Lower lobe of right lung (tissue), 2 donors: ENCODE data around the gene SYTL2. TPM values are rescaled to one million over a fixed set of nuclear protein-coding genes. Genes with fewer than 3 reads are reported as not detected.
"Not testable (repeated sequence)": the region's sequence is repeated elsewhere in the genome, so short reads cannot be mapped to it uniquely, and the experiment has no call there.

ENCODE experiments used
- ATAC-seq, 2 donors: fragments of 200-7000 bp; cut with Tn5 transposase; one replicate each; pipeline ENCODE4 v1.9.1; 2020 to 2022; ENCODE audit warnings: mild to moderate bottlenecking in 2 of 2, moderate library complexity in 2 of 2
- DNase-seq: peaks from one replicate; pipeline ENCODE4 v3.0.0-alpha.2; 2020
- H3K27ac ChIP-seq: fragments of 200-600 bp; one replicate; pipeline ENCODE4 v1.8.0; 2022
- H3K27me3 ChIP-seq: fragments of 200-600 bp; one replicate; pipeline ENCODE4 v1.8.0; 2022; ENCODE audit warnings: low read depth
- H3K36me3 ChIP-seq: fragments of 200-600 bp; one replicate; pipeline ENCODE4 v1.8.0; 2022; ENCODE audit warnings: mild to moderate bottlenecking
- H3K4me1 ChIP-seq: fragments of 200-600 bp; one replicate; pipeline ENCODE4 v1.8.0; 2022
- H3K4me3 ChIP-seq: fragments of 200-600 bp; one replicate; pipeline ENCODE4 v1.8.0; 2022; ENCODE audit warnings: mild to moderate bottlenecking
- H3K9me3 ChIP-seq: fragments of 200-600 bp; one replicate; pipeline ENCODE4 v1.8.0; 2022
- CTCF ChIP-seq: fragments of 200-600 bp; IDR thresholded peaks from one replicate; pipeline ENCODE4 v1.8.0; 2022; ENCODE audit warnings: antibody characterized with exemption, mild to moderate bottlenecking
- intact Hi-C: fragments of 100-400 bp; cut with DNase I; formaldehyde crosslinking; loops from one replicate; pipeline ENCODE4 v1.11.0; 2022
- total RNA-seq: library from RNA; stranded (reverse); fragmentation: NEBNext Ultra II Directional; extraction: Animal tissue kit (Norgen Biotek cat#: 25700); gene quantifications from one replicate; pipeline ENCODE4 v1.2.1, GENCODE V29; 2021
- donor health status: DM: no; HTN: yes; CAD: no; lungs with severe emphysema.

Gene SYTL2
- total RNA-seq, 1 donor from 2014 or later = 23.6 TPM

- DNase-seq (no peak), ATAC-seq (no peak)
- H3K9me3 ChIP-seq = no peaks in the 10 kb centered on the region
- H3K4me3 ChIP-seq = no peak overlapping the region
- peaks cover 92% of the 10 kb centered on the region for H3K36me3 ChIP-seq
- intact Hi-C loops = no loop called here
- peaks cover 52% of the 10 kb centered on the region for H3K4me1 ChIP-seq
- no peak overlapping the region for H3K27ac ChIP-seq
- H3K27me3 ChIP-seq = no peaks in the 10 kb centered on the region
- TF ChIP-seq CTCF = no peak
These were observed 152.8 kb downstream of the SYTL2 start for GRCh38 chr11:85658180-85658579.

- Histone ChIP-seq H3K4me3 (no peak overlapping the region), H3K27me3 (no peaks in the 10 kb centered on the region), H3K36me3 (peaks cover 83% of the 10 kb centered on the region), H3K9me3 (no peaks in the 10 kb centered on the region), H3K27ac (no peak overlapping the region), H3K4me1 (peaks cover 38% of the 10 kb centered on the region)
- intact Hi-C loops = no loop called here
- no peak for TF ChIP-seq CTCF
- ATAC-seq (no peak), DNase-seq (no peak)
These were observed 154.2 kb downstream of the SYTL2 start for GRCh38 chr11:85656777-85657176.

DNA sequence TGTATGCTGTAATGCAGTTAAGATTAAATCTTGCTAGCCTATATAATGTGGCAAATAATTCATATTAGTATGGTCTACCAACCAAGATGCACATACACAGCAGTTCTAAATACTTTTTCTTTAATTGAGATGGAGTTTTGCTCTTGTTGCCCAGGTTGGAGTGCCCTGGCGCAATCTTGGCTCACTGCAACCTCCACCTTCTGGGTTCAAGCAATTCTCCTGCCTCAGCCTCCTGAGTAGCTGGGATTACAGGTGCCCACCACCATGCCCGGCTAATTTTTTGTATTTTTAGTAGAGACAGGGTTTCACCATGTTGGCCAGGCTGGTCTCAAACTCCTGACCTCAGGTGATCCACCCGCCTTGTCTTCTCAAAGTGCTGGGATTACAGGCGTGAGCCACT lies 156.6 kb downstream of the SYTL2 start:
- Histone ChIP-seq H3K36me3 (peaks cover 69% of the 10 kb centered on the region), H3K4me1 (peaks cover 20% of the 10 kb centered on the region)
- H3K27me3 ChIP-seq, ATAC-seq, H3K9me3 ChIP-seq, DNase-seq, intact Hi-C loops, H3K27ac ChIP-seq, H3K4me3 ChIP-seq: not testable (repeated sequence)

DNA sequence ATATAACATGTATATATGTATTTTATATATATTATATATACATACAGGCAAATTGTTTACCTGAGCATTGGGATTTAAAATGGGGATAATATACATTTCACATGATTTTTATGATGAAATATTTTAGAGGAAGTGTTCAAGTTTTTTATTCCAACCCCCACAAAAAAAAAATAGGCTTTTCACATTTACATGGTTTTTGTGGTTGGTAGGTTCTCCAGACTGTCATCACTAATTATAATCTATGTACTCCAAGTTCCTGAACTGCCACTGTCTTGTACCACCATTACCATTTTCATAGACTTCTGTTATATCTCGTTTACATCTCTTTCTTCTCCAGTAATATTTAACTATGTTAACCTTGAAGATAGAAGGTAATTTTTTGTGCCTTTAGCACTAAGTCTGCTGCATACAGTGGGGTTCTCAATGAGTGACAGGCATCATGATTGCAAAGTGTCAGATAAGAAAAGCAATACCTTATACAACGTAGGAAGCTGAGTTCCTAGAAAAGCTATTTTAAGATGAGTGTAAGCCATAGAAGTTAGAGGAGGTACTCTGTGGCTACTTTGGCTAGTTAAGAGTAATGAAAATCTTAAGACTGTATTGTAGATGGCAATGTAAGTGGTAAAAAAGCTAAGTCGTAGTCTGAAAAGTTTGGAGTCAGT lies 158.0 kb downstream of the SYTL2 start:
- no peaks in the 10 kb centered on the region for H3K27me3 ChIP-seq
- peaks cover 23% of the 10 kb centered on the region for H3K4me1 ChIP-seq
- peaks cover 61% of the 10 kb centered on the region for H3K36me3 ChIP-seq
- no peak for TF ChIP-seq CTCF
- ATAC-seq = no peak
- H3K27ac ChIP-seq = no peak overlapping the region
- DNase-seq = no peak
- no peaks in the 10 kb centered on the region for H3K9me3 ChIP-seq
- intact Hi-C loops = no loop called here
- no peak overlapping the region for H3K4me3 ChIP-seq

DNA sequence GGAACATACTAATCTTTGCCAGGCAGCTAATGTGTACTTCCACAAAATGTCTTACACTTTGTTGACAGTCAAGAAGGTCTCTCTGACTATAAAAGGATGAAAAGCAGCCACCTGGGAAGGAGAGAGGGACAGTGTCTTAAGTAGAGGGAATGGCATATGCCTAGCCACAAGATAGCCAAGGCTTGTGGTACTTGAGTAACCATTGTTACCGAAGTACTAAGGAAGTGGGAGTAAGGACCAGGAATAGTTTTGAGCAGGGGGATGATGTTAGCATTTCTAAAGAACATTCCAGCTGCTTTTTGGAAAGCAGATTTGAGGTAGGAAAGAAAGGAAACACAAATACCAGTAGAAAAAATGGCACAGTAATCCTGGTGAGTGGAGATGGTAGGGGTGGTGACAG lies 159.8 kb downstream of the SYTL2 start:
- ATAC-seq = no peak
- no peaks in the 10 kb centered on the region for H3K27me3 ChIP-seq
- DNase-seq = no peak
- peaks cover 24% of the 10 kb centered on the region for H3K4me1 ChIP-seq
- H3K27ac ChIP-seq = no peak overlapping the region
- TF ChIP-seq CTCF = no peak
- H3K36me3 ChIP-seq = peaks cover 43% of the 10 kb centered on the region
- H3K9me3 ChIP-seq = no peaks in the 10 kb centered on the region
- no peak overlapping the region for H3K4me3 ChIP-seq
- intact Hi-C loops = no loop called here

DNA sequence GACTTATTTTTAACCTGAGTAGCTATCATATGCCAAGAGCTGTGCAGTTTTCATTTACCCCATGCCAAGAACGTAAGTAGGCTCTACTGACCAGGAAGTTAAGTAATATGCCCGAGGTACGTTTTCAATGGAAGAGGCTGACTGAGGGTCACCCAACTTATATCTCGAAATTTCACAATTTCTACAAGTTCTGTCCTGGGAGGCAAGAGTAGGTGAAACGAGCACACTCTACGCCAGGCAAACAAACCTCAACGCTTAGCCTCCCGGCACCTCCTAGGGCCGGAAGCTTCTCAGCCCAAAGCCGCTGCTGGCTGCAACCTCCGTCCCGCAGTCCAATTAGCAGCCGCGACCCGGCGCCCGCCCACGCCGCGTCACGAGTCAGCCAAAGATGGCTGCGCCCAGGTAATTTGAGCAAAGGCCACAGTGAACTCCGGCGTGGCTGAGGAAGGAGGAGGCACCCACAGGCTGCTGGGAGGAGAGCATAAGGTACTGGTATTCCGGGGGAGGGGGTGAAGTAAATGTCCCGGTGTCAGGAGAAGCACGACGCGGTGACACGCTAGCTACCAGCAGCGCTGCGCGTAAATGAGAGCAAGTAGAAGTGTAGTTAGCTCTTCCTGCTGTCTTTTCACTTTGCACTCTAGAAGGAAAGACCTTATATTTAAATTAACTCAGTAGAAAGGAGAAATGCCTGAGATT lies 163.2 kb downstream of the SYTL2 start, which contains the start of gene TMEM126A:
TMEM126A (plus strand) TSS at position 364 of the 696 bp plus-strand sequence. CDS start 2,289 bp downstream, outside the sequence.
- ATAC-seq (peak; percentile 99 to 100), DNase-seq (peak; percentile 94)
- no peaks in the 10 kb centered on the region for H3K27me3 ChIP-seq
- intact Hi-C loops = no loop called here
- H3K4me3 ChIP-seq = peak within 1 kb of the TSS; percentile 74
- no peaks in the 10 kb centered on the region for H3K9me3 ChIP-seq
- no peak for TF ChIP-seq CTCF
- H3K36me3 ChIP-seq = peaks cover 12% of the 10 kb centered on the region
- H3K27ac ChIP-seq = peak within 1 kb of the TSS; percentile 80
- peaks cover 24% of the 10 kb centered on the region for H3K4me1 ChIP-seq
